DMS 273 (cell line): Measurements from ENCODE around the gene RIC8B.
"Not testable (repeated sequence)": the region's sequence is repeated elsewhere in the genome, so short reads cannot be mapped to it uniquely, and the experiment has no call there.

ENCODE experiments used
- DNase-seq: peaks from one replicate; lab custom pipeline; 2025; ENCODE audit not compliant: unreplicated experiment; lab: John Stamatoyannopoulos, UW

The RIC8B gene

DNA sequence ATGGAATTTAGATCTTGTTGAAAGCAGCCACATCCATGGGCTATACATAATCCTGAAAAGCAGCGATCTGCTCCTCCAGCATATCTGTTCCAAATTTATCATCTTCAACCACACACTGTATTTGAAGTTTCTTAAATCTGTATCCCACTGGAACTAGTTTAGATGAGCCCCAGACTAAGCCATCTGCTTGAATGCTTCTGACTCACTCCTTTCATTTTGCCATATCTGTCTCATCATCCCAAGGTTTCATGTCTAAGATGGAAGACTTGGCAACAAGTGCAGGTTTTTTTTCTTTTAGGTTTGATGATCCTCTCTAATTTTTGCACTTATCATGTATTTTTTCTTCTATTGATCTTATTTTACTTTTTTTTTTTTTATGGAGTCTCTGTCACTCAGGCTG lies 126.8 kb downstream of the RIC8B start:
- peak; percentile 8 for DNase-seq

- DNase-seq: no peak
Observed at GRCh38 chr12:106902053-106902452, 127.6 kb downstream of the RIC8B start.

- peak; percentile 43 for DNase-seq
Observed at GRCh38 chr12:106903241-106903945, 128.9 kb downstream of the RIC8B start.

- no peak for DNase-seq
Observed at GRCh38 chr12:106906715-106907114, 132.2 kb downstream of the RIC8B start.

DNA sequence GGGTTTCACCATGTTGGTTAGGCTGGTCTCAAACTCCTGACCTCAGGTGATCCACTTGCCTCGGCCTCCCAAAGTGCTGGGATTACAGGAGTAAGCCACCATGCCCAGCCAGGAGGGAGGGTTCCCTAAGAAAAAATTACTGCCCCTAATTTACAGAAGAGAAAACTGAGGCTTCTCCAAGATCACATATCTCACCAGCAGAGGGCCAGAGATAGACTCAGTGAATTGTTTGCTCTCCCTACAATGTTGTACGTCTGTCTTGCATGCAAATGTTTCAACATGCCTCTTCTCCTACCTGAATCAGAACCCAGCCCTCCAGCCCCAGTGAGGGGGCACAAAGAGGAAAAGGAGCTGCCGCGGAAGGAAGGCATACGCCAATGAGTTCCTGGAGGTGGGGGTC lies 132.9 kb downstream of the RIC8B start:
- DNase-seq: no peak

- DNase-seq: no peak
Observed at GRCh38 chr12:106907846-106908245, 133.4 kb downstream of the RIC8B start.

- DNase-seq: no peak
Observed at GRCh38 chr12:106908561-106908960, 134.1 kb downstream of the RIC8B start.

- no peak for DNase-seq
Observed at GRCh38 chr12:106910202-106910601, 135.7 kb downstream of the RIC8B start.

GRCh38 chr12:106911581-106911980 lies 137.1 kb downstream of the RIC8B start:
- no peak for DNase-seq

GRCh38 chr12:106913456-106913855 lies 139.0 kb downstream of the RIC8B start:
- no peak for DNase-seq

GRCh38 chr12:106914796-106915634 lies 140.5 kb downstream of the RIC8B start:
- no peak for DNase-seq

GRCh38 chr12:106915635-106916026 lies 141.1 kb downstream of the RIC8B start:
- DNase-seq: no peak

- no peak for DNase-seq
Observed at GRCh38 chr12:106917503-106917902, 143.0 kb downstream of the RIC8B start.

DNA sequence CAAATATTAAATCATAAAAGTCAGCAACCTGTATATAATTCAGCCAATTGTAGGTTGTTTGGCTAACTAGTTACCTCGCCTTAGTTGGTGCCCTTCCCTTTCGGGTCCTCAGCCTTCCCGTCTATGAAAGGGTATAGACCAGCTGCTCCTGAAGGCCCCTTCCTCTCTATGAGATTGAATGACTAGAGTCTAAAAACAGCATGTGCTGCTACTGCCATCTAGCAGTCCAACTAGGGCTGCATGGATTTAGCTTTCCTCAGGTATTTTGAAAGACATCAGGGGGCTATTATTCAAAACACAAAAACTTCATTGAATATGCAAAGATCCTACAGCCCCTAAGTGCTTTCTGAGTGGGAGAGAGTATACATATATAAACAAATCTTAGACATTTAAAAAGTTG lies 144.3 kb downstream of the RIC8B start:
- peak; percentile 53 for DNase-seq

DNA sequence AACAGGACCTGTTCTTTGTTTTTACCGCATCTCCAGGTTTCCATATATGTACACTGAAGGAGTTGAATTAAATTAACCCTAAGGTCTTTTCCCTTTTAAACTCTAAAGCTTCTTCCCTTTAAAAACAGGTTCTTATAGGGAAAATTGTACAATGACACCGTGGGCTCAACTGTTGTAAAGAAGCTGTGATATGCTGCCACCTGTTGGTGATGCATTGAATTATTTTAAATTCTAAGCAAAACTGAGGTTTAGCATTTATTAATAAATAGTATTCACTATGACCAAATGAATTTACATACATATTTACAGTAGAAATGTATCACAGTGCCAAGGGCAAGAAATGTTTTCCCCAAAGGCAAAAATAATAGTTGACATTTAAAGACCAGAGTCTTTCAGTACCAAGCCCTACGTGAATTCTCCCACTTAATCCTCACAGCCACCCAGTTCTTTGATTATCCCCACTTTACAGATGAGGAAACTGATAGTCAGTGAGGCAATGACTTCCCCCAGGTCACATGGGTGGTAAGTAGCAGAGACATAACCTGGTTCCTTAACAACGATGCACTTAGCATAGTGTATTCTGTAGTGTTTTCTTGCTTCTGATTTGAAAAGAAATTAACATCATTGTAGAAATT lies 145.5 kb downstream of the RIC8B start:
- peak; percentile 64 for DNase-seq

DNA sequence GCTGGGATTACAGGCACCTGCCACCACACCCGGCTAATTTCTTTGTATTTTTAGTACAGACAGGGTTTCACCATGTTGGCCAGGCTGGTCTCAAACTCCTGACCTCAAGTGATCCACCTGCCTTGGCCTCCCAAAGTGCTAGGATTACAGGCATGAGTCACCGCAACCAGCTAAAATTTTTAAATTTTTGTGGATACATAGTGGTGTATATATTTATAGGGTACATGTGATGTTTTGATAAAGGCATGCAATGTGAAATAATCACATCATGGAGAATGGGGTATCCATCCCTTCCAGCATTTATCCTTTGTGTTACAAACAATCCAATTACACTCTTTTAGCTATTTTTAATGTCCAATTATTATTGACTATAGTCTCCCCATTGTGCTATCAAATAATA lies 147.5 kb downstream of the RIC8B start:
- not testable (repeated sequence) for DNase-seq

GRCh38 chr12:106923594-106923993 lies 149.1 kb downstream of the RIC8B start:
- not testable (repeated sequence) for DNase-seq

DNA sequence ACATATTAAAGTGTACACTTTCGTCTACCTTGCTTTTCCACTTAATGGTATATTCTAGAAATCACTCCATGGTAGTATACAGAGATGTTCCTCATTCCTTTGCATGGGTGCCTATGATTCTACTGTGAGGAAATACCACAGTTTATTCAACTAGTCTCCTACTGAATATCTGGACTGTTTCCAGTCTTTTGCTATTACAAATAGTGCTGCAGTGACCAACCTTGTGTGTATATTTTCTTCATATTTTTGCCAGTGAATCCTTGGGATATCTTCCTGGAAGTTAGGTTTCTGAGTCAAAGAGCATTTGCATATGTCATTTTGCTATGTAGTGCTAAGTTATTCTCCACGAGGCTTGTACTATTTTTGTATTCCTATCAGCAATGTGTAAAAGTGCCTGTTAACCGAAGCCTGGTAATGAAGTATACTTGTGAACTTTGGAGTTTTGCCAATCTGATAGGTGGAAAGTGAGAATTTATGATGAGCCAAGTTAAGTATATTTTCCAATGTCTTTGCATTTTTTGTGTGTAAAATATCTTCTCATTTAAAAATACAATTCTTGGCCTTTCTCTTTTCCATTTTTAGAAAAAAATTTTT lies 149.9 kb downstream of the RIC8B start:
- DNase-seq: no peak

GRCh38 chr12:106926657-106927056 lies 152.2 kb downstream of the RIC8B start:
- no peak for DNase-seq

- no peak for DNase-seq
Observed at GRCh38 chr12:106934277-106934676, 159.8 kb downstream of the RIC8B start.
